Keratinocyte (primary cell): ENCODE data around the gene P2RX1. TPM values are rescaled to one million over a fixed set of nuclear protein-coding genes. Genes with fewer than 3 reads are reported as not detected.

Experiments used
- DNase-seq: peaks from one replicate; pipeline ENCODE4 v3.0.0-alpha.2; 2011; ENCODE audit warnings: low read depth, missing footprints, low spot score
- FAIRE-seq: peaks from 2 replicates; lab custom pipeline; 2011; peaks lifted over from hg19 to GRCh38; lab: Jason Lieb, UNC
- H2AFZ ChIP-seq: 2 replicates; pipeline ENCODE4 v1.6.0; 2012; ENCODE audit warnings: low read length, control low read depth, inconsistent platforms; ENCODE audit not compliant: control insufficient read depth
- H3K27ac ChIP-seq: 2 replicates; pipeline ENCODE4 v1.5.1; 2011; ENCODE audit warnings: low read length; ENCODE audit not compliant: control insufficient read depth, insufficient read depth
- H3K27me3 ChIP-seq: 3 replicates; pipeline ENCODE4 v1.6.0; 2011; ENCODE audit warnings: low read length; ENCODE audit not compliant: control insufficient read depth, insufficient read depth; ENCODE audit errors: extremely low read depth
- H3K36me3 ChIP-seq, 2 experiments: 2 replicates in 1 of 2; 3 replicates in 1 of 2; pipeline ENCODE4 v1.5.1; 2011; ENCODE audit warnings: low read length in 2 of 2, mild to moderate bottlenecking in 1 of 2; ENCODE audit not compliant: control insufficient read depth in 2 of 2, insufficient read depth in 2 of 2; ENCODE audit errors: extremely low read depth in 1 of 2
- H3K4me1 ChIP-seq: 3 replicates; pipeline ENCODE4 v1.5.1; 2011; ENCODE audit warnings: low read length; ENCODE audit not compliant: control insufficient read depth, insufficient read depth; ENCODE audit errors: extremely low read depth
- H3K4me2 ChIP-seq: 3 replicates; pipeline ENCODE4 v1.6.0; 2011; ENCODE audit warnings: low read depth, low read length; ENCODE audit not compliant: control insufficient read depth, insufficient read depth; ENCODE audit errors: extremely low read depth
- H3K4me3 ChIP-seq, 3 experiments: fragments of 200-600 bp in 1 of 3; sonication (generic) in 1 of 3; 2 replicates in 2 of 3; 3 replicates in 1 of 3; pipeline ENCODE4 v1.5.1; 2011 to 2016; ENCODE audit warnings: low read length in 3 of 3, mild to moderate bottlenecking in 3 of 3, control low read depth in 2 of 3, inconsistent platforms in 1 of 3, low read depth in 1 of 3, mixed read lengths in 1 of 3, mixed run types in 1 of 3, moderate library complexity in 1 of 3; ENCODE audit not compliant: control insufficient read depth in 2 of 3, insufficient read depth in 2 of 3; ENCODE audit errors: extremely low read depth in 1 of 3
- H3K79me2 ChIP-seq: 2 replicates; pipeline ENCODE4 v1.6.0; 2012; ENCODE audit warnings: low read length; ENCODE audit not compliant: control insufficient read depth, insufficient read depth
- H3K9ac ChIP-seq: 3 replicates; pipeline ENCODE4 v1.6.0; 2011; ENCODE audit warnings: low read length; ENCODE audit not compliant: control insufficient read depth, insufficient read depth; ENCODE audit errors: extremely low read depth
- H3K9me1 ChIP-seq: 3 replicates; pipeline ENCODE4 v1.6.0; 2011; ENCODE audit warnings: low read length; ENCODE audit not compliant: control insufficient read depth, insufficient read depth; ENCODE audit errors: extremely low read depth
- H3K9me3 ChIP-seq: 2 replicates; pipeline ENCODE4 v1.5.1; 2012; ENCODE audit warnings: low read depth, low read length; ENCODE audit not compliant: control insufficient read depth
- H4K20me1 ChIP-seq: 3 replicates; pipeline ENCODE4 v1.6.0; 2011; ENCODE audit warnings: low read length; ENCODE audit not compliant: control insufficient read depth, insufficient read depth; ENCODE audit errors: extremely low read depth
- EZH2 ChIP-seq: IDR thresholded peaks from one replicate; pipeline ENCODE4 v1.6.1; 2012; ENCODE audit warnings: inconsistent platforms, mild to moderate bottlenecking, low read length, moderate library complexity
- dilution Hi-C: fragments of 300-500 bp; cut with MboI; formaldehyde crosslinking; loops from one replicate; pipeline ENCODE4 v1.7.0; 2020; ENCODE audit warnings: low sequenced_read_pairs; ENCODE audit not compliant: extremely low pct_ligation_motif_present
- polyA plus RNA-seq, 5 experiments: library from polyadenylated mRNA; depleted of rRNA in 3 of 5; stranded (reverse) in 3 of 5; stranded (forward) in 1 of 5; unstranded in 1 of 5; fragments of >200 nt; gene quantifications; 1 replicate in 1 of 5; 2 replicates in 3 of 5; 3 replicates in 1 of 5; pipeline versions ENCODE4 v1.2.1 to v1.2.3, GENCODE V29; 2011 to 2012; ENCODE audit warnings: missing spikeins in 2 of 5, low read depth in 1 of 5, low replicate concordance in 1 of 5
- TF ChIP-seq, protein P1 (sequence below), 3 experiments: IDR thresholded peaks in 1 of 3; conservative IDR thresholded peaks in 1 of 3; optimal IDR thresholded peaks in 1 of 3; 2 replicates in 2 of 3; 3 replicates in 1 of 3; pipeline versions ENCODE3 to v1.5.1; 2011; ENCODE audit warnings: low read length in 3 of 3, mild to moderate bottlenecking in 3 of 3, moderate library complexity in 2 of 3, control low read depth in 1 of 3, inconsistent platforms in 1 of 3; ENCODE audit not compliant: insufficient read depth in 2 of 3; ENCODE audit errors: extremely low read depth in 1 of 3

P2RX1 gene
- polyA plus RNA-seq, 1 donor (not counting 4 experiments of a cell fraction or from before 2014, with no cell fraction given): not detected

DNA sequence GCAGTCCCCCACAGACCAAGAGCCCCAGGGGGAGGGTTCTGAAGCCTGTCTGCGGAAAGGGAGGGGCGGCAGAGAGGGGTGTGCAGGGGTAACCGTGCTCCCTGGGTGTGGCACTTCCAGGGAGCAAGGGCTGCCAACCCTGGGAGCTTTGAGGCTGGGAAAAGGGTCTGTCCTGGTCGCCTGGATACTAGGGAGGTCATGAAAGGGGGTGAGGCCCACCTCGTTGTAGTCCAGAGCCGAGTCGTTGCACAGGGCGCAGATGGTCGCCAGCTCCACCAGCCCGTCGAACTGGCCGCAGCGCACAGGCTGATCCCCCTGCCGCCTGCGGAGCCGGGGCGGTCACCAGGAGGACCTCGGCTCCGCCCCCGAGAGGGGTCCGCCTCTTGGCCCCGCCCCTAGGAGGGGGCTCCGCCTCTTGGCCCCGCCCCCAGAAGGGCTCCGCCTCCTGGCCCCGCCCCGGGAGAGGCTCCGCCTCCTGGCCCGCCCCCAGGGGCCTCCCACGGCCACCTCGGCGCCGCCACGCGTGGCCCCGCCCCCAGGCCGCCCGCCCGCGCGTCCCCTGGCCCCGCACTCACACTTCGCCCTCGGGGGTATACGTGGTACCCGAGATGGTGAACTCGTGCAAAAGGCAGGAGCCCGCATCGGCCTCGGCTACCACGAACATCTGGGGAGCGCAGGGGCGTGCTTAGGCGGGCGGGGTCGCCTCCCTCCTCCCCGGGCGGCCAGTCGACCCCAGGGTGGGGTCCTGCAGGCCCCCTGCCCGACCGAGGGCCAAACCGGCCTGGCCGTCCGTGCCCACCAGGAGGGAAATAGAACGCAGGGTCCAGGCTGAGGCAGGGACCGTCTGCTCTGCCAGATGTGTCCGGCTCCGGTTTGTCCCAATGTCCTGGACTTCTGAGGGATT lies 28.5 kb upstream of the P2RX1 start:
- Histone ChIP-seq H3K79me2 (no peaks in the 10 kb centered on the region), H3K9me3 (no peaks in the 10 kb centered on the region), H3K4me2 (peak overlapping the region; percentile 32), H3K27me3 (no peaks in the 10 kb centered on the region), H3K4me3 (peak overlapping the region in 1 of 3 experiments; percentile 7), H3K9ac (no peak overlapping the region), H2AFZ (peak overlapping the region; percentile 30), H3K4me1 (no peaks in the 10 kb centered on the region), H3K36me3 (no peaks in the 10 kb centered on the region), H4K20me1 (no peaks in the 10 kb centered on the region), H3K9me1 (no peaks in the 10 kb centered on the region), H3K27ac (no peak overlapping the region)
- dilution Hi-C loops: no loop called here
- DNase-seq (no peak), FAIRE-seq (no peak)
- no peak for TF ChIP-seq EZH2
- TF ChIP-seq, protein P1, sequence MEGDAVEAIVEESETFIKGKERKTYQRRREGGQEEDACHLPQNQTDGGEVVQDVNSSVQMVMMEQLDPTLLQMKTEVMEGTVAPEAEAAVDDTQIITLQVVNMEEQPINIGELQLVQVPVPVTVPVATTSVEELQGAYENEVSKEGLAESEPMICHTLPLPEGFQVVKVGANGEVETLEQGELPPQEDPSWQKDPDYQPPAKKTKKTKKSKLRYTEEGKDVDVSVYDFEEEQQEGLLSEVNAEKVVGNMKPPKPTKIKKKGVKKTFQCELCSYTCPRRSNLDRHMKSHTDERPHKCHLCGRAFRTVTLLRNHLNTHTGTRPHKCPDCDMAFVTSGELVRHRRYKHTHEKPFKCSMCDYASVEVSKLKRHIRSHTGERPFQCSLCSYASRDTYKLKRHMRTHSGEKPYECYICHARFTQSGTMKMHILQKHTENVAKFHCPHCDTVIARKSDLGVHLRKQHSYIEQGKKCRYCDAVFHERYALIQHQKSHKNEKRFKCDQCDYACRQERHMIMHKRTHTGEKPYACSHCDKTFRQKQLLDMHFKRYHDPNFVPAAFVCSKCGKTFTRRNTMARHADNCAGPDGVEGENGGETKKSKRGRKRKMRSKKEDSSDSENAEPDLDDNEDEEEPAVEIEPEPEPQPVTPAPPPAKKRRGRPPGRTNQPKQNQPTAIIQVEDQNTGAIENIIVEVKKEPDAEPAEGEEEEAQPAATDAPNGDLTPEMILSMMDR (optimal IDR thresholded peaks at IDR 0.05 in 1 of 3, IDR thresholded peaks at IDR 0.05 in 1 of 3, conservative IDR thresholded peaks at IDR 0.05 in 1 of 3; ENCODE audit: extremely low read depth in 1 of 3, insufficient read depth in 2 of 3, low read length in 3 of 3): no peak

DNA sequence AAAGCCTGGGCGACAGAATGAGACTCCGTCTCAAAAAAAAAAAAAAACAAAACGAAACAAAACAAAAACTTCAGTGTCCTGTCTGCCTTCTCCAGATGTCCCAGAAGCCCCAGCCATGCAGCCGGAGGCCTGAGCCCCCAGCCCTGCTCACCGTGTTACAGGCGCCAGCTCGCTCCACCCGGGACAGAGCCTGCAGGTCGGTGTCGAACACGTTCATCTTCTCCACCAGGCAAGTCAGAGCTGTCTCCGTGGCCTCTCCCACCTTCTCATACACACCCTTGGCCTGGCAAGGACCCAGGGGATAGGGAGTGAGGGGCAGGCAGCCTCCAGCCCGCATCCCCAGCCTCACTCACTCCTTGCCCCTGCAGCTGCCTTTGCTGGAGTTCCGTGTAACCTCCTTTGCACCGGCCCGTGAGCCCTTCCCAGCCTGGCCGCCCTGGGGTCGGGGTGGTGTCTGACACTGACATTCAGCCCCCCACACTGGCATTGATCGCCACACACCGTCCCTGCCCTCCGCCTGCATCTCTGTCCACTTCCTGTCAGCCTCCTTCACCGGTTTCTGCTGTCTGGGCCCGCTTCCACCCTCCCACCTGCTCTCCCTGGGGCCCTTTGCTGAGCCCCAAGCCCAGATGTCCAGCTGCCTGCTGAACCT lies 27.1 kb upstream of the P2RX1 start:
- no peaks in the 10 kb centered on the region for H3K36me3 ChIP-seq
- H2AFZ ChIP-seq: no peak overlapping the region
- no peak for DNase-seq
- H3K4me1 ChIP-seq: no peaks in the 10 kb centered on the region
- H3K9ac ChIP-seq: no peak overlapping the region
- no peaks in the 10 kb centered on the region for H4K20me1 ChIP-seq
- H3K9me1 ChIP-seq: no peaks in the 10 kb centered on the region
- no peaks in the 10 kb centered on the region for H3K79me2 ChIP-seq
- no peak for TF ChIP-seq EZH2
- TF ChIP-seq, protein P1 (optimal IDR thresholded peaks at IDR 0.05 in 1 of 3, IDR thresholded peaks at IDR 0.05 in 1 of 3, conservative IDR thresholded peaks at IDR 0.05 in 1 of 3; ENCODE audit: extremely low read depth in 1 of 3, insufficient read depth in 2 of 3, low read length in 3 of 3): no peak
- dilution Hi-C loops: no loop called here
- H3K9me3 ChIP-seq: no peaks in the 10 kb centered on the region
- no peak overlapping the region for H3K27ac ChIP-seq
- no peak overlapping the region for H3K4me3 ChIP-seq
- H3K4me2 ChIP-seq: no peak overlapping the region
- no peak for FAIRE-seq
- no peaks in the 10 kb centered on the region for H3K27me3 ChIP-seq
